K562 (cell line): Measurements from ENCODE around the gene DRC1. TPM values are rescaled to one million over a fixed set of nuclear protein-coding genes. Genes with fewer than 3 reads are reported as not detected.

Source experiments
- ATAC-seq: fragments of 200-7000 bp; cut with Tn5 transposase; 3 replicates; pipeline ENCODE4 v1.9.1; 2020; ENCODE audit warnings: moderate library complexity
- BruUV-seq: library from RNA; stranded (reverse); fragments of 400-500 nt; replicated peaks from 2 replicates; lab custom pipeline; 2021; lab: Mats Ljungman, UMichigan
- CTCF ChIA-PET: fragments of 300-600 bp; formaldehyde crosslinking; extraction: SDS; loops from one replicate; lab custom pipeline; 2021; ENCODE audit warnings: low intra/inter-chr PET ratio; lab: Yijun Ruan, JAX
- POLR2A ChIA-PET: fragments of 300-600, 350-650 bp; sonication (Branson Sonifier 250); formaldehyde crosslinking; extraction: SDS; loops from one replicate; lab custom pipeline; 2021; ENCODE audit warnings: antibody characterized with exemption, inconsistent platforms; lab: Yijun Ruan, JAX
- DNase-seq, 4 experiments: peaks; one replicate each; pipeline versions ENCODE4 v3.0.0 to v3.0.0-alpha.2; 2011 to 2018; ENCODE audit warnings: low spot score in 3 of 4, mixed read lengths in 3 of 4; ENCODE audit errors: extremely low read depth in 1 of 4
- FAIRE-seq: peaks from 2 replicates; lab custom pipeline; 2011; peaks lifted over from hg19 to GRCh38; lab: Jason Lieb, UNC
- H2AFZ ChIP-seq: 2 replicates; pipeline ENCODE4 v1.6.0; 2011; ENCODE audit warnings: low read depth, low read length, control low read depth, inconsistent platforms
- H3K27ac ChIP-seq: fragments of 200-600 bp; 3 replicates; pipeline ENCODE4 v1.8.0; 2011; ENCODE audit warnings: low read depth, mild to moderate bottlenecking, control low read depth, inconsistent platforms, low read length, moderate library complexity, mixed read lengths; ENCODE audit errors: extremely low read depth
- H3K27me3 ChIP-seq, 2 experiments: fragments of 300-600 bp in 1 of 2; 2 replicates in 1 of 2; 3 replicates in 1 of 2; pipeline versions ENCODE4 v1.6.0 to v1.8.0; 2011; ENCODE audit warnings: inconsistent platforms in 2 of 2, low read length in 2 of 2, mild to moderate bottlenecking in 1 of 2, mixed read lengths in 1 of 2, moderate library complexity in 1 of 2; ENCODE audit not compliant: control insufficient read depth in 2 of 2, insufficient read depth in 2 of 2
- H3K36me3 ChIP-seq: fragments of 300-600 bp; 3 replicates; pipeline ENCODE4 v1.8.0; 2011; ENCODE audit warnings: mild to moderate bottlenecking, low read length, inconsistent platforms; ENCODE audit not compliant: control insufficient read depth, insufficient read depth
- H3K4me1 ChIP-seq, 2 experiments: fragments of 200-600 bp in 1 of 2; replicated peaks in 1 of 2; 2 replicates in 1 of 2; 3 replicates in 1 of 2; pipeline versions ENCODE4 v1.5.1 to v1.8.0; 2011; ENCODE audit warnings: inconsistent platforms in 2 of 2, low read length in 2 of 2, mild to moderate bottlenecking in 1 of 2, mixed read lengths in 1 of 2, moderate library complexity in 1 of 2; ENCODE audit not compliant: control insufficient read depth in 2 of 2, insufficient read depth in 2 of 2
- H3K4me2 ChIP-seq: 2 replicates; pipeline ENCODE4 v1.6.1; 2011; ENCODE audit warnings: low read length, control low read depth, inconsistent platforms, mixed read lengths; ENCODE audit not compliant: insufficient read depth
- H3K4me3 ChIP-seq: fragments of 200-600 bp; sonication (generic), shearing (Covaris generic); 2 replicates; pipeline ENCODE4 v1.5.1; 2016; ENCODE audit warnings: control low read depth, inconsistent platforms
- H3K79me2 ChIP-seq: fragments of 200-600 bp; 3 replicates; pipeline ENCODE4 v1.8.0; 2011; ENCODE audit warnings: low read length, inconsistent platforms; ENCODE audit not compliant: control insufficient read depth, insufficient read depth
- H3K9ac ChIP-seq, 2 experiments: 2 replicates each; pipeline versions ENCODE4 v1.6.0 to v1.6.1; 2011; ENCODE audit warnings: low read depth in 2 of 2, low read length in 2 of 2, control low read depth in 1 of 2, inconsistent platforms in 1 of 2, mild to moderate bottlenecking in 1 of 2, mixed read lengths in 1 of 2; ENCODE audit not compliant: insufficient read depth in 1 of 2
- H3K9me1 ChIP-seq: one replicate; pipeline ENCODE4 v1.6.0; 2011; ENCODE audit warnings: inconsistent platforms, mild to moderate bottlenecking, low read length, moderate library complexity; ENCODE audit not compliant: control insufficient read depth, insufficient read depth
- H3K9me3 ChIP-seq: replicated peaks from 2 replicates; pipeline ENCODE4 v1.5.1; 2011; ENCODE audit warnings: low read depth, low read length, inconsistent platforms; ENCODE audit not compliant: control insufficient read depth, insufficient read depth
- H4K20me1 ChIP-seq: replicated peaks from 2 replicates; pipeline ENCODE4 v1.6.1; 2011; ENCODE audit warnings: low read length, inconsistent platforms, mixed read lengths; ENCODE audit not compliant: control insufficient read depth, insufficient read depth
- BHLHE40 ChIP-seq: IDR thresholded peaks from 2 replicates; pipeline ENCODE4 v1.6.1; 2011; ENCODE audit warnings: low read length, improper control_type of control experiment
- ELF4 ChIP-seq: fragments of 450-650 bp; formaldehyde crosslinking; IDR thresholded peaks from 2 replicates; pipeline ENCODE4 v1.4.0; 2022; ENCODE audit warnings: missing genetic modification characterization
- GMEB1 ChIP-seq: fragments of 250-450 bp; sonication (Bioruptor Pico); IDR thresholded peaks from 2 replicates; pipeline ENCODE4 v1.4.0; 2020; ENCODE audit warnings: mild to moderate bottlenecking
- MCM7 ChIP-seq, 2 experiments: fragments of 450-650 bp; IDR thresholded peaks; 2 replicates each; pipeline ENCODE4 v1.6.1; 2016 to 2018
- NFATC3 ChIP-seq: fragments of 450-650 bp; IDR thresholded peaks from 2 replicates; pipeline ENCODE4 v1.6.1; 2017; ENCODE audit warnings: mild to moderate bottlenecking
- PCBP1 ChIP-seq: fragments of 200-400 bp; formaldehyde crosslinking; IDR thresholded peaks from 2 replicates; pipeline ENCODE4 v1.6.1; 2018; ENCODE audit warnings: mild to moderate bottlenecking, low read depth, low read length; ENCODE audit not compliant: poor library complexity, severe bottlenecking
- SPI1 ChIP-seq: IDR thresholded peaks from 2 replicates; pipeline ENCODE4 v1.6.1; 2011; ENCODE audit warnings: low read depth, low read length, control low read depth, borderline replicate concordance
- THRA ChIP-seq: fragments of 450-650 bp; IDR thresholded peaks from 2 replicates; pipeline ENCODE4 v1.6.1; 2017; ENCODE audit warnings: mild to moderate bottlenecking, moderate library complexity
- ZBTB5 ChIP-seq: fragments of 450-650 bp; IDR thresholded peaks from 2 replicates; pipeline ENCODE4 v1.6.1; 2017; ENCODE audit warnings: antibody characterized with exemption
- ZFX ChIP-seq: sonication (generic); formaldehyde crosslinking; IDR thresholded peaks from 2 replicates; pipeline ENCODE4 v1.8.0; 2022; ENCODE audit warnings: mild to moderate bottlenecking, missing genetic modification reagents, moderate library complexity
- ZNF316 ChIP-seq: fragments of 450-650 bp; IDR thresholded peaks from 2 replicates; pipeline ENCODE4 v1.6.1; 2016
- ZNF347 ChIP-seq: fragments of 450-650 bp; formaldehyde crosslinking; IDR thresholded peaks from 2 replicates; pipeline ENCODE4 v1.4.0; 2020; ENCODE audit warnings: low read depth, mild to moderate bottlenecking, moderate library complexity
- ZNF583 ChIP-seq: fragments of 250-450 bp; sonication (Bioruptor Pico); IDR thresholded peaks from 2 replicates; pipeline ENCODE4 v1.4.0; 2020
- ZNF655 ChIP-seq: fragments of 250-450 bp; sonication (Bioruptor Pico); IDR thresholded peaks from 2 replicates; pipeline ENCODE4 v1.5.0; 2021
- ZNF668 ChIP-seq: fragments of 250-450 bp; sonication (Bioruptor Pico); IDR thresholded peaks from 2 replicates; pipeline ENCODE4 v1.8.0; 2022; ENCODE audit warnings: mild to moderate bottlenecking, inconsistent platforms
- WGBS: fragments of 100-300 bp; shearing (Covaris generic); methylation state at CpG from one replicate; pipeline ENCODE4 v1.1.6; 2016; ENCODE audit warnings: low coverage, mixed read lengths; ENCODE audit not compliant: insufficient coverage; ENCODE audit errors: missing lambda C conversion rate; 5-methylcytosine and 5-hydroxymethylcytosine counted together
- in situ Hi-C: fragments of 300-500 bp; cut with MboI; formaldehyde crosslinking; loops from 4 replicates; pipeline ENCODE4 v1.15.0; 2018; ENCODE audit warnings: inconsistent platforms, mixed read lengths
- intact Hi-C: fragments of 100-400 bp; cut with micrococcal nuclease; formaldehyde crosslinking; loops from 2 replicates; pipeline ENCODE4 v1.14.2; 2022
- polyA plus RNA-seq, 8 experiments: library from polyadenylated mRNA; depleted of rRNA in 4 of 8; stranded (reverse) in 5 of 8; unstranded in 3 of 8; fragments of >200 nt; fragmentation: Nextera tagmentation in 2 of 8; fragmentation: Illumina TruSeq in 1 of 8; extraction: Ambion mirVana in 2 of 8; extraction: Trizol in 1 of 8; gene quantifications; 2 replicates each; pipeline versions ENCODE4 v1.2.1 to v1.2.3, GENCODE V29; 2011 to 2014; ENCODE audit warnings: inconsistent platforms in 1 of 8, missing spikeins in 1 of 8
- total RNA-seq, 7 experiments: library from RNA; depleted of rRNA in 6 of 7; stranded (reverse); fragments of >200 nt in 6 of 7; fragmentation: Illumina TruSeq in 2 of 7; extraction: Trizol in 2 of 7; gene quantifications; 2 replicates each; pipeline versions ENCODE4 v1.2.1 to v1.2.3, GENCODE V29; 2011 to 2021; ENCODE audit warnings: low replicate concordance in 1 of 7

Gene DRC1
- total and polyA plus RNA-seq, 9 of the 15 experiments (the other 6 are each of a cell fraction or from before 2014, with no cell fraction given) = 0.07 to 0.10 TPM; not detected in 7

DNA sequence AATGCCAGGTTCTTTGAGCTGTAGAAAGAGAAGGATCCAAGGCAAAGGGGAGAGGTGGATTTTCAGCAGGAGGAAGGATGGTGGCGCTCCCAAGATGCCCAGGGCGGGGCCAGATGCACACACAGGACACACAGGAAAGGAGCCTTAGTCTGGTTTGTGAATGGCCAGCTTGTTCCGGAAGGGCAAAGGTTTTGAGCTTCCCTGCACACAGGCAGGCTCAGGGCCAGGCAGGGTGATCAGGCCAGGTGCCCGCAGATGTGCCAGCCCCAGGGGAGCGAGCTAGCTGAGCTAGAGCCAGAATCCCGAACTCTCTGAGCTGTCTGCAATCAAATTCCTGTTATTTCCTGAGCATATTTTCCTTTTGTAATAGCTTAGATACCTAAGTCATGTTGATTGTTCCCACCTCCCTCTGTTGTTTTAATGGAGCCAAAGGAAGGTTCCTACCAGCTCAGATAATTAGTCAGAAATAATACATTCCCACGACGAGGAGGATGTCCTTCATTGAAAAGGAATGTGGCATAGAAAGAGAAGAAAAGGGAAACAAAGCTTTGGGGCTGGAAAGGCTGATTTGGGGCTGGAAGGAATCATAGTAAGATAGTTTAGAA is 89.9 kb downstream of the DRC1 start (continued):
- TF ChIP-seq ZNF316 (no peak), BHLHE40 (no peak), PCBP1 (no peak)

- in situ Hi-C loops = no loop called here
- ChIA-PET CTCF (no interaction called here), POLR2A (interaction anchor here (0.6 kb wide), 1 partner anchor 26 kb away, joined by 3 read pairs; no protein-coding TSS in a partner anchor)
- Histone ChIP-seq H3K27me3 (peaks cover 10 to 15% of the 10 kb centered on the region in 2 experiments), H3K27ac (peak overlapping the region; percentile 34; the same call in 1 of the 3 replicates), H3K4me1 (peaks cover 17 to 27% of the 10 kb centered on the region in 2 experiments), H3K9me3 (no peaks in the 10 kb centered on the region), H2AFZ (peak overlapping the region; percentile 73), H3K9ac (peak overlapping the region in 1 of 2 experiments; percentile 72; a peak in 2 of 4 replicates), H4K20me1 (no peaks in the 10 kb centered on the region), H3K36me3 (no peaks in the 10 kb centered on the region), H3K4me3 (no peak overlapping the region), H3K4me2 (no peak overlapping the region; the same call in 1 of the 2 replicates), H3K79me2 (no peaks in the 10 kb centered on the region), H3K9me1 (no peaks in the 10 kb centered on the region)
- peak; percentile 58 to 64 (median 62) for DNase-seq
- 19% methylated on average over 7 of the region's 7 CpGs for WGBS
- BruUV-seq = no TSS peak
- FAIRE-seq = peak; percentile 80
- intact Hi-C loops = no loop called here
- peak; percentile 76 for ATAC-seq
- TF ChIP-seq ZBTB5 = no peak
- no peak for TF ChIP-seq NFATC3
- TF ChIP-seq MCM7 (IDR thresholded peaks at IDR 0.05) = no peak
- no peak for TF ChIP-seq THRA
- TF ChIP-seq ZNF668 (CRISPR knock-in tag) = no peak
- peak; percentile 81 for TF ChIP-seq SPI1
- no peak for TF ChIP-seq ZNF655
- no peak for TF ChIP-seq ELF4
- TF ChIP-seq ZNF583 = no peak
- TF ChIP-seq ZNF347 (CRISPR knock-in tag) = no peak
- TF ChIP-seq GMEB1 (CRISPR knock-in tag) = no peak
- TF ChIP-seq ZFX = no peak
These were observed 91.2 kb downstream of the DRC1 start for GRCh38 chr2:26492749-26493515.
